ENCODE results near the gene TECPR2. TPM values are rescaled to one million over a fixed set of nuclear protein-coding genes. Genes with fewer than 3 reads are reported as not detected.
A peak's percentile ranks its signal among the peaks of the same experiment; 100 is the strongest.

TECPR2 gene
- total and polyA plus RNA-seq, 10 of the 15 experiments (the other 5 are each of a cell fraction or from before 2014, with no cell fraction given), result 0.15 to 10.0 (median 3.0) TPM

- in situ Hi-C loops (cut with MboI), result loop anchor here (5.0 to 25.0 kb wide), 2 partner anchors 354 to 554 kb away; partner anchors contain the start of genes DYNC1H1 and PPP2R5C
- 3% methylated on average over 10 of the region's 10 CpGs for WGBS (ENCODE audit: insufficient coverage, insufficient replicate concordance, low lambda C conversion rate, missing lambda C conversion rate)
- BruUV-seq (replicated peaks), result no TSS peak
- H3K27ac ChIP-seq (ENCODE audit: control insufficient read depth, insufficient read depth), result peak overlapping the region; percentile 38; the same call in 1 of the 2 replicates
- intact Hi-C loops (cut with micrococcal nuclease; ENCODE audit: unreplicated experiment), result loop anchor here (2.0 to 10.0 kb wide), 6 partner anchors 46 to 612 kb away; partner anchors contain the start of genes CINP, HSP90AA1 and TECPR2
- FAIRE-seq (no peak), DNase-seq (ENCODE audit: low read depth, low spot score) (no peak), ATAC-seq (0 out of 3 replicates have a peak, but pooled peaks have one; percentile 11)
- H3K9me3 ChIP-seq (replicated peaks; ENCODE audit: control insufficient read depth, insufficient read depth, low read length), result no peaks in the 10 kb centered on the region
- H4K20me1 ChIP-seq (ENCODE audit: control insufficient read depth, insufficient read depth), result no peaks in the 10 kb centered on the region
- peak overlapping the region; percentile 50 for H3K4me2 ChIP-seq (ENCODE audit: control insufficient read depth, insufficient read depth)
- H3K4me3 ChIP-seq, result peak overlapping the region; percentile 68
- ChIA-PET SMC1A (ENCODE audit: uncharacterized antibody, unreplicated experiment) (interaction anchor here (1.0 to 2.6 kb wide), 5 partner anchors 9 to 355 kb away, joined by 3 to 13 read pairs (median 4); no protein-coding TSS in a partner anchor), POLR2A (interaction anchor here (0.6 to 0.7 kb wide), 2 partner anchors 129 to 358 kb away, joined by 4 to 6 read pairs; no protein-coding TSS in a partner anchor), RAD21 (ENCODE audit: unreplicated experiment) (interaction anchor here (0.7 to 1.9 kb wide), 5 partner anchors 11 to 355 kb away, joined by 3 to 7 read pairs (median 5); partner anchors contain the start of gene MOK), CTCF (interaction anchor here (0.6 to 3.4 kb wide), 19 partner anchors 11 to 368 kb away, joined by 3 to 14 read pairs (median 4); partner anchors contain the start of genes CINP, MOK and TECPR2)
- TF ChIP-seq IKZF2 (IDR thresholded peaks at IDR 0.05) (peak in 1 of 2 experiments; percentile 45; a peak in 1 of 4 replicates), GABPA (IDR thresholded peaks at IDR 0.05; ENCODE audit: low read depth) (0 out of 2 replicates have a peak, but pooled peaks have one; percentile 9), BMI1 (IDR thresholded peaks at IDR 0.05; ENCODE audit: borderline replicate concordance) (no peak), MTA3 (IDR thresholded peaks at IDR 0.05; ENCODE audit: borderline replicate concordance, low read length) (no peak), GATAD2B (conservative IDR thresholded peaks at IDR 0.05; ENCODE audit: low read depth) (no peak), IRF3 (IDR thresholded peaks at IDR 0.05) (no peak), ATF7 (IDR thresholded peaks at IDR 0.05; ENCODE audit: low read depth) (no peak), SIN3A (IDR thresholded peaks at IDR 0.05; ENCODE audit: low read depth, low read length) (no peak), HDAC2 (IDR thresholded peaks at IDR 0.05) (no peak), ZNF207 (IDR thresholded peaks at IDR 0.05; ENCODE audit: borderline replicate concordance) (no peak), CHD2 (IDR thresholded peaks at IDR 0.05; ENCODE audit: borderline replicate concordance, low read depth, low read length) (no peak)
- no peaks in the 10 kb centered on the region for H3K36me3 ChIP-seq (ENCODE audit: control insufficient read depth in 2 of 2, insufficient read depth in 2 of 2, low read length in 1 of 2)
- H2AFZ ChIP-seq (ENCODE audit: control insufficient read depth, low read depth, low read length), result peak overlapping the region; percentile 87
- no peaks in the 10 kb centered on the region for H3K27me3 ChIP-seq (replicated peaks in 1 of 2; ENCODE audit: control insufficient read depth in 2 of 2, insufficient read depth in 2 of 2, low read length in 1 of 2)
- H3K9ac ChIP-seq (ENCODE audit: control insufficient read depth, insufficient read depth, low read length), result peak overlapping the region; percentile 30; the same call in 1 of the 2 replicates
- peaks cover 14% of the 10 kb centered on the region for H3K79me2 ChIP-seq (ENCODE audit: control insufficient read depth, insufficient read depth, low read length)
- H3K4me1 ChIP-seq (ENCODE audit: control insufficient read depth, insufficient read depth, low read length), result peaks cover 27% of the 10 kb centered on the region
Measured at GRCh38 chr14:102316338-102316742, 46.4 kb upstream of the TECPR2 start.

Data from GM12878 (cell line).